Dendritic cell treated with granulocyte-macrophage colony-stimulating factor and Interleukin-4, amounts not matched to agents 40 ng/mL and 50 ng/mL, for 4 days (primary cell): ENCODE measurements around the gene TREM2.

Experiments used
- H3K27ac Mint-ChIP-seq: one replicate; pipeline ENCODE4 v1.8.0; 2022; ENCODE audit warnings: mild to moderate bottlenecking, mixed read lengths
- H3K27me3 Mint-ChIP-seq: one replicate; pipeline ENCODE4 v1.8.0; 2022; ENCODE audit warnings: mild to moderate bottlenecking, mixed read lengths
- H3K36me3 Mint-ChIP-seq: one replicate; pipeline ENCODE4 v1.8.0; 2022; ENCODE audit warnings: low read depth, mixed read lengths
- H3K4me1 Mint-ChIP-seq: one replicate; pipeline ENCODE4 v1.8.0; 2022; ENCODE audit warnings: low read depth, mixed read lengths
- H3K4me3 Mint-ChIP-seq: one replicate; pipeline ENCODE4 v1.8.0; 2022; ENCODE audit warnings: mild to moderate bottlenecking, moderate library complexity, mixed read lengths
- H3K9me3 Mint-ChIP-seq: one replicate; pipeline ENCODE4 v1.8.0; 2022; ENCODE audit warnings: mixed read lengths
- intact Hi-C: fragments of 100-400 bp; cut with micrococcal nuclease; formaldehyde crosslinking; loops from one replicate; pipeline ENCODE4 v1.15.0; 2022

Gene TREM2

GRCh38 chr6:41175084-41175483 is 12.2 kb upstream of the TREM2 start:
- no peaks in the 10 kb centered on the region for H3K4me1 Mint-ChIP-seq
- H3K9me3 Mint-ChIP-seq: no peaks in the 10 kb centered on the region
- no peak overlapping the region for H3K27ac Mint-ChIP-seq
- intact Hi-C loops: no loop called here
- no peaks in the 10 kb centered on the region for H3K36me3 Mint-ChIP-seq
- H3K27me3 Mint-ChIP-seq: peaks cover 13% of the 10 kb centered on the region
- H3K4me3 Mint-ChIP-seq: no peak overlapping the region

- H3K9me3 Mint-ChIP-seq: no peaks in the 10 kb centered on the region
- H3K36me3 Mint-ChIP-seq: no peaks in the 10 kb centered on the region
- H3K27me3 Mint-ChIP-seq: peaks cover 13% of the 10 kb centered on the region
- H3K4me1 Mint-ChIP-seq: no peaks in the 10 kb centered on the region
- H3K27ac Mint-ChIP-seq: no peak overlapping the region
- H3K4me3 Mint-ChIP-seq: no peak overlapping the region
- intact Hi-C loops: no loop called here
Observed at GRCh38 chr6:41174610-41175009, 11.7 kb upstream of the TREM2 start.

GRCh38 chr6:41171908-41172307 is 9.0 kb upstream of the TREM2 start:
- peaks cover 13% of the 10 kb centered on the region for H3K27me3 Mint-ChIP-seq
- H3K27ac Mint-ChIP-seq: no peak overlapping the region
- H3K9me3 Mint-ChIP-seq: no peaks in the 10 kb centered on the region
- no peaks in the 10 kb centered on the region for H3K36me3 Mint-ChIP-seq
- intact Hi-C loops: no loop called here
- no peak overlapping the region for H3K4me3 Mint-ChIP-seq
- peaks cover 9% of the 10 kb centered on the region for H3K4me1 Mint-ChIP-seq

DNA sequence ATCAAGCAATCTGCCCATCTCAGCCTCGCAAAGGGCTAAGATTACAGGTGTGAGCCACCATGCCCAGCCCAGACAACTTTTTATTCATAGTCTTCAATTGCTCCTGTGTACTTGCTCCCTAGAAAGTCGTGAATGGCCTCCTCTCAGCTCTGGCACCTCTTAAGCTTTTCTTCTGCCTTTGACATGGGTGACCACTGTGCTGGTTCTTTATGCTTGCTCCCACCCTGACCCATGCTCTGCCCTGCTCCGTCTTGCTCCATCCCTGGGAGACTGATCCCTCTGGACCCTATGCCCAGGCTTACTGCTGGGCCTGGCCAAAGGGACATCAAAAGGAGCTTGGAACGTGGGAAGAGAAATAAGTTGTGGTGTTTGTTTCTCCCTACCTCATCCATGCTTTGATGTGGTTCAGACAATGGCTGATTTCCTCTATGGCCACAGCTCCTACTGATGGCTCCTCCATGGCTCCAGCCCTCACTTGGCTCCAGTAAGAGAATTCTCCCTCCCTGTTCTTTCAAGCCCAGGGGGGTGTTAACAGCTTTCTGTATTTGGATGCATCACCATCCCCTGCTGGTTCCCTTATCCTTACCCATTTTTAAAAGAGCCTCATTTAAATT is 7.7 kb upstream of the TREM2 start:
- intact Hi-C loops: no loop called here
- Mint-ChIP-seq H3K4me3 (no peak overlapping the region), H3K27me3 (peaks cover 8% of the 10 kb centered on the region), H3K36me3 (no peaks in the 10 kb centered on the region), H3K9me3 (no peaks in the 10 kb centered on the region), H3K4me1 (peaks cover 12% of the 10 kb centered on the region), H3K27ac (no peak overlapping the region)

DNA sequence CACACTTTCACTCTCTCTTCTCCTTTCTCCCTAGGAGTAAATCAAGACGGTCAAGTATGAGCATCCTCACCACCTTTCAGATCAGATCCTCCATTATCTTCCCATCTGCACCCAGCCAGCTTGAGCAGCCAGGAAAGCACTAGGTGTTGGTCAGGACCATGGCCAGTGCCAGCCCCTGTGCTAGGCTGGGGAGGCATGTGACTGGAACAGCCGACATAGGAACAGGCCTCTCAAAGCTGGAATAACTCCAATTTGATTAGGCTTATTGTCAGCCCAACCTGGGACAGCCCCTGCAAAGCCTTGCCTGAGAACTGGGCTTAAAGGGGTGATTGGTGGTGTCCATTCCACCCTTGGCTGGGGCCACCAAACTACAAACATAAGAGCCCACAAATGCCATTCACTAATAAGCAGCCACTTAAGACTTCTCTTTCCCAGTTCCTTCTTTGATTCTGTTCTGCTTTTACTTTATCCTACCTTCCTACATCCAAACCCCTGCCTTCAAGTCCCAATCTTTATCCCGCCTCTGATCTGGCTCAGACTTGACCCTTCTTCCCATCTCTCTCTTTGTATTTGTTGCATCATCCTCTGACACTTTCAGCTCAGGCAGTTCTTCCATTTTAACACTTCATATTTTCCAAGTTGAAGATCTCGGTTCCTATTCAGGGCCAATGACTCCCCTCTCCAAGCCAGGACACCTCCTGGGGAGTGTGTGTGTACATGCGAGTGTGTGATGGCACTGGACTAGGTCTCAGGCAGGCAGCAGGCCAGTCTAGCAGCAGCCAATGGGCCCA is 4.5 kb upstream of the TREM2 start:
- Mint-ChIP-seq H3K27ac (no peak overlapping the region), H3K4me1 (peaks cover 35% of the 10 kb centered on the region), H3K4me3 (no peak overlapping the region), H3K9me3 (no peaks in the 10 kb centered on the region), H3K36me3 (no peaks in the 10 kb centered on the region), H3K27me3 (peaks cover 8% of the 10 kb centered on the region)
- intact Hi-C loops: no loop called here

DNA sequence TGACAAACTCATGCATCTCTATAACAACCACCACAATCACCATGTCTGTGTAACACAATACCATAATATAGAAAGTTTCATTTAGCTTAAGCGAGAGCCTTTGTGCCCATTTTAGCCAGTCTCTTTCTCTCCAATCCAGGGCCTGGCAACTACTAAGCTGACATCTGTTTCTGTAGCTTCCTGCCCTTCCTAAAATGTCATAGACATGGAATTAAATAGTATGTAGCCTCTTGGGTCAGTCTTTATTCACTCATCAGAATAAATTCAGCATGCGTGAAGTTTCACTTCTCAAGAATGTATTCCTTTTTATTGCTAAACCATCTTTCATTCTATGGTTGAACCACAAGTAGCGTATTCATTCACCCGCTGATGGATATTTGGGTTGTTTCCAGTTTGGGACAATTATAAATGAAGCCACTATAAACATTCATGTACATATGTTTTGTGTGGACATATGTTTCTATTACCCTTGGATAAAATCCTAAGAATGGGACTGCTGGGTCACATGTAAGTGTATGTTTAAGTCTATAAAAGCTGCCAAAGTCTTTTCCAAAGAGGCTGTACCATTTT is 1.7 kb upstream of the TREM2 start:
- Mint-ChIP-seq H3K27me3 (peaks cover 5% of the 10 kb centered on the region), H3K9me3 (no peaks in the 10 kb centered on the region), H3K36me3 (peaks cover 13% of the 10 kb centered on the region), H3K27ac (no peak overlapping the region), H3K4me1 (peaks cover 63% of the 10 kb centered on the region), H3K4me3 (no peak overlapping the region)
- intact Hi-C loops: no loop called here

DNA sequence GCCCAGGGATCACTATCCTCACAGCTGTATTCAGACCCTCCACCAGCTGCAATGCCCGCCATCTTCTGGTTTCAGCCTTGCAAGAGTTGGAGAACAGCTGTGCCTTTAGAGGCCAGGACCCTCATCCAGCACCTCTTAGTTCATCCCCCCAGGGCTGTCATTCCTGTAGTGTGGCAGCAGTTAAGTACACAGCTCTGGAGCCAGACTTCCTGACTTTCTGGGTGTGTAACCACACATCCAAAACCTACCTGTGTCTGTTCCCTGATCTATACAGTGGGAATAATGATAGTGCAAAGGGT is 452 bp upstream of the TREM2 start:
- peak overlapping the region; percentile 78 for H3K27ac Mint-ChIP-seq
- intact Hi-C loops: no loop called here

DNA sequence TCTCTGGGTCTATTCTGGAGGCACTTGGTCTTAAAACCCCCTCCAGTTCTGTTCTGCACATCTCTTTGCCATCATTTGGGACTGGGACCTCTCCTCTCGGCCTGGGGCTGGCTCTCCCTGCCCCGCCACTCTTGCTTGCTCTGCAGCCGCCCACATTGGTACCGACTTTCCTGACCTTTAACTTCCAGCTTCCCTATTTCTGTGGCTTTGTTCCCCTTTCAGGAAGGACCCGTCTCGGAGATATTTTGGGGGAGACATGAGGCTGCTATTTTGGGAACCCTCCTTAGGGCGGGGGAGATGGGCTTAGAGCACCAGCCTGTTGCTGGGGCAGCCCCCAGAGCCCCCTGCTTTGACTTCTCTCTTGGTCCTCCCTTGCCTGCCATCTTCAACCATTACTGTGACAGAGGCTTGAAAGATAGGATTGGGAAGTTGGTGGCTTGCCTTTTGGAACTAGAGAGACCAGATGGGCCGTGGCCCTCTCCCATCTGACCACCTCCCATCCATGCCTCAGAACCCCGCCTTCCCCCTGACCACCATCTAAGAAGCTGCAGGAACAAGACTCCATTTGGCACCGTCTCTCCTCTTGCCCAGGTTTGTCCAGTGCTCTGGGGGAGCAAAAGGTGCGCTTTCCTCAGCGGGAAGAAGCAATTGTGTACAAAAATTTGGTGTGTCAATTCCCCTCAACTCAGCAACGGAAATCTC is 914 bp downstream of the TREM2 start:
- H3K27ac Mint-ChIP-seq: peak overlapping the region; percentile 78
- no peaks in the 10 kb centered on the region for H3K9me3 Mint-ChIP-seq
- peak overlapping the region; percentile 81 for H3K4me3 Mint-ChIP-seq
- H3K4me1 Mint-ChIP-seq: peaks cover 80% of the 10 kb centered on the region
- intact Hi-C loops: no loop called here
- peaks cover under 1% of the 10 kb centered on the region for H3K27me3 Mint-ChIP-seq
- peaks cover 39% of the 10 kb centered on the region for H3K36me3 Mint-ChIP-seq

More for the DNA sequence above, 452 bp upstream of the TREM2 start:
- Mint-ChIP-seq H3K4me1 (peaks cover 75% of the 10 kb centered on the region), H3K27me3 (peaks cover 2% of the 10 kb centered on the region), H3K36me3 (peaks cover 26% of the 10 kb centered on the region), H3K4me3 (no peak overlapping the region), H3K9me3 (no peaks in the 10 kb centered on the region)

DNA sequence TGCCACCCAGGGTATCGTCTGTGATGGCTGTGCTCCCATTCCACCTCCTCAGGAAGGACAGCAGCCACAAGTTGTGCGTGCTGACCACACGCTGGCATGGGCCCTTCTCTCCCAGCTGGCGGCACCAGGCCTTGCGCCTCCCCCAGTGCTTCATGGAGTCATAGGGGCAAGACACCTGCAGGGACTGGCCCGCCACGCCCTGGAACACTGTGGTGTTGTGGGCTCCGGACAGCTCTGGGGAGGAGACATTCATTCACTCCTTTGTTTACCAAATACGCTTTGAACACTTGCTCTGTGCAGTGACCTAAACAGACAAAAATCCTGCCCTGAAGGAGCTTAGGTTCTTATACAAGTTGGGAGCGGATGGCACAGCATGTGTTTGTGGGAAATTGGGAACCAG is 1.5 kb downstream of the TREM2 start:
- Mint-ChIP-seq H3K4me3 (peak overlapping the region; percentile 81), H3K9me3 (no peaks in the 10 kb centered on the region), H3K27ac (peak overlapping the region; percentile 78), H3K36me3 (peaks cover 45% of the 10 kb centered on the region), H3K4me1 (peaks cover 83% of the 10 kb centered on the region), H3K27me3 (no peaks in the 10 kb centered on the region)
- intact Hi-C loops: no loop called here

GRCh38 chr6:41160933-41161332 is 2.0 kb downstream of the TREM2 start:
- no peak overlapping the region for H3K27ac Mint-ChIP-seq
- peaks cover 83% of the 10 kb centered on the region for H3K4me1 Mint-ChIP-seq
- intact Hi-C loops: no loop called here
- H3K36me3 Mint-ChIP-seq: peaks cover 47% of the 10 kb centered on the region
- H3K27me3 Mint-ChIP-seq: no peaks in the 10 kb centered on the region
- H3K4me3 Mint-ChIP-seq: peak overlapping the region; percentile 81
- H3K9me3 Mint-ChIP-seq: no peaks in the 10 kb centered on the region

GRCh38 chr6:41159415-41160082 is 3.4 kb downstream of the TREM2 start:
- Mint-ChIP-seq H3K4me3 (no peak overlapping the region), H3K36me3 (peaks cover 47% of the 10 kb centered on the region), H3K4me1 (peaks cover 92% of the 10 kb centered on the region), H3K9me3 (no peaks in the 10 kb centered on the region), H3K27me3 (no peaks in the 10 kb centered on the region), H3K27ac (no peak overlapping the region)
- intact Hi-C loops: no loop called here

GRCh38 chr6:41157323-41157722 is 5.6 kb downstream of the TREM2 start:
- Mint-ChIP-seq H3K4me3 (no peak overlapping the region), H3K27ac (peak overlapping the region; percentile 25), H3K36me3 (peaks cover 47% of the 10 kb centered on the region), H3K27me3 (peaks cover 3% of the 10 kb centered on the region), H3K4me1 (peaks cover 77% of the 10 kb centered on the region), H3K9me3 (no peaks in the 10 kb centered on the region)
- intact Hi-C loops: no loop called here

GRCh38 chr6:41156771-41157170 is 6.1 kb downstream of the TREM2 start:
- H3K27me3 Mint-ChIP-seq: peaks cover 3% of the 10 kb centered on the region
- no peaks in the 10 kb centered on the region for H3K9me3 Mint-ChIP-seq
- intact Hi-C loops: no loop called here
- no peak overlapping the region for H3K4me3 Mint-ChIP-seq
- H3K27ac Mint-ChIP-seq: peak overlapping the region; percentile 25
- peaks cover 72% of the 10 kb centered on the region for H3K4me1 Mint-ChIP-seq
- H3K36me3 Mint-ChIP-seq: peaks cover 47% of the 10 kb centered on the region

DNA sequence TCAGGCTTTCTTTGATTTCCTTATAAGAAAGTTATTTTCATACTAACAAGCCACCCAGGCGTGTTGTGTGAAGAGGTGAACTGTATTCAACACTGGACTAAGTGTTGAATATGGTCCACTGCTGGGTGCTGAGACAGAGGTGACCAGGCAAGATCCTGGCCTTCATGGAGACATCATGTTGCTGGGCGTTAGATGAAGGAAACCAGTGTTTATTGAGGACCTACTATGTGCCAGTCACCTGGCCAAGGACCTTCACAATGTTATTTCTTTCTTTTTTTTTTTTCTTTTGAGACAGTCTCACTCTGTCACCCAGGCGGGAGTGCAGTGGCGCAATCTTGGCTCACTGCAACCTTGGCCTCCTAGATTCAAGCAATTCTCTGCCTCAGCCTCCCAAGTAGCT is 6.9 kb downstream of the TREM2 start:
- Mint-ChIP-seq H3K36me3 (peaks cover 47% of the 10 kb centered on the region), H3K4me3 (no peak overlapping the region), H3K4me1 (peaks cover 64% of the 10 kb centered on the region), H3K9me3 (no peaks in the 10 kb centered on the region), H3K27me3 (peaks cover 3% of the 10 kb centered on the region), H3K27ac (no peak overlapping the region)
- intact Hi-C loops: no loop called here
